Measurements from ENCODE around the gene SPTBN1. TPM values are rescaled to one million over a fixed set of nuclear protein-coding genes. Genes with fewer than 3 reads are reported as not detected.

SPTBN1 gene
- total RNA-seq, 4 donors from 2014 or later = 171 to 293 (median 247) TPM

DNA sequence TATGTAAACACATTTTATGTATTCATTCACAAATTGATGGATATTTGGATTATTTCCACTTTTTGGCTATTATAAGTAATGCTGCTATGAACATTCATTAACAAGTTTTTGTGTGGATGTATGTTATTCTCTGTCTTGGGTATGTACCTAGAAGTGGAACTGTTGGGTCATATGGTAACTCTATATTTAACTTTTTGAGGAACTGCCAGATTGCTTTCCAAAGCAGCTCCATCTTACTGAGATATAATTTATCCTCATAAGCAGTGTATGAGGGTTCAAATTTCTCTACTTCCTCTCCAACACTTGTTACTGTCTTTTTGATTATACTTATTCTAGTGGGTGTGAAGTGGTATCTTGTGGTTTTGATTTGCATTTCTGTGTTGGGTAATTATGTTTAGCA is 260.2 kb downstream of the SPTBN1 start:
- no peaks in the 10 kb centered on the region for H3K36me3 ChIP-seq
- no peaks in the 10 kb centered on the region for H3K27me3 ChIP-seq
- H3K4me1 ChIP-seq = no peaks in the 10 kb centered on the region
- no peak overlapping the region for H3K4me3 ChIP-seq
- no peaks in the 10 kb centered on the region for H3K9me3 ChIP-seq
- no peak overlapping the region for H3K27ac ChIP-seq
- DNase-seq = no peak
- TF ChIP-seq CTCF (IDR thresholded peaks at IDR 0.05) = no peak
- no peak for TF ChIP-seq POLR2A (IDR thresholded peaks at IDR 0.05)

GRCh38 chr2:54720563-54720962 is 264.4 kb downstream of the SPTBN1 start:
- Histone ChIP-seq H3K36me3 (no peaks in the 10 kb centered on the region), H3K9me3 (no peaks in the 10 kb centered on the region), H3K27ac (no peak overlapping the region), H3K4me3 (no peak overlapping the region), H3K4me1 (peaks cover 0 to 6% (median 2%) of the 10 kb centered on the region in 4 donors), H3K27me3 (no peaks in the 10 kb centered on the region)
- DNase-seq = no peak
- TF ChIP-seq POLR2A (IDR thresholded peaks at IDR 0.05) = no peak
- TF ChIP-seq CTCF (IDR thresholded peaks at IDR 0.05) = no peak

Other genes starting within 250 kb of the SPTBN1 start
- gene TSPYL6, start 200.1 kb upstream of the SPTBN1 start, total RNA-seq = not detected